SH-SY5Y (cell line): ENCODE results near the gene EWSR1.

Experiments used
- GATA2 ChIP-seq: IDR thresholded peaks from 2 replicates; pipeline ENCODE4 v1.6.1; 2011; ENCODE audit warnings: mild to moderate bottlenecking, low read depth, low read length
- GATA3 ChIP-seq: IDR thresholded peaks from 2 replicates; pipeline ENCODE4 v1.6.1; 2011; ENCODE audit warnings: low read depth, mild to moderate bottlenecking, low read length, moderate library complexity

DNA sequence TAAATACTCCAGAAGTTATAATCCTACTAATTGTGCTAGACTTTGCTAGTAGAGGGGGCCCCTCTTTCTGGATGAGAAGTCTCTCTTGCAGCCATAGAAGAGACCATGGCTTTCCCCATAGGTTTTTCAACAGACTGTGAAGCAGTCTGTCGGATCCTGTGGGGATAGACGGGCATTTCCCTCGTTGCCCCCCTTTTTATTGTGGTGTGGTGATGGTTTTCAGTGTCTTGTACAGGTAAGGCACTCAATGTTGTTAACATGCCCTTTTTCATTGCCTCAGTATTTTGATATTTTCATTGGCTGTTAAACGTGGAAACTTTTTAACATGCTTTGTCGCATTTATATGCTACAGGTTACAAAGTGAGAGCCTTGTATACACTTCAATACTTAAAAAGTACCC is 22.0 kb downstream of the EWSR1 start:
- TF ChIP-seq GATA2 (no peak), GATA3 (no peak)
